ENCODE data around the gene ABCD1.
"Not testable (repeated sequence)": the region's sequence is repeated elsewhere in the genome, so short reads cannot be mapped to it uniquely, and the experiment has no call there.

The ABCD1 gene

GRCh38 chrX:153725832-153726285 is 1.2 kb downstream of the ABCD1 start:
- DNase-seq (ENCODE audit: low read depth in 1 of 2, low spot score in 1 of 2): no peak
- TF ChIP-seq JUND (IDR thresholded peaks at IDR 0.05; ENCODE audit: low read depth): no peak
- in situ Hi-C loops (cut with HindIII; ENCODE audit: low pct_unique_long_range_greater_than_20kb, low sequenced_read_pairs): no loop called here

- no peak for DNase-seq (ENCODE audit: low read depth in 1 of 2, low spot score in 1 of 2)
- in situ Hi-C loops (cut with HindIII; ENCODE audit: low pct_unique_long_range_greater_than_20kb, low sequenced_read_pairs): no loop called here
These were observed 1.8 kb downstream of the ABCD1 start for GRCh38 chrX:153726286-153727122.

DNA sequence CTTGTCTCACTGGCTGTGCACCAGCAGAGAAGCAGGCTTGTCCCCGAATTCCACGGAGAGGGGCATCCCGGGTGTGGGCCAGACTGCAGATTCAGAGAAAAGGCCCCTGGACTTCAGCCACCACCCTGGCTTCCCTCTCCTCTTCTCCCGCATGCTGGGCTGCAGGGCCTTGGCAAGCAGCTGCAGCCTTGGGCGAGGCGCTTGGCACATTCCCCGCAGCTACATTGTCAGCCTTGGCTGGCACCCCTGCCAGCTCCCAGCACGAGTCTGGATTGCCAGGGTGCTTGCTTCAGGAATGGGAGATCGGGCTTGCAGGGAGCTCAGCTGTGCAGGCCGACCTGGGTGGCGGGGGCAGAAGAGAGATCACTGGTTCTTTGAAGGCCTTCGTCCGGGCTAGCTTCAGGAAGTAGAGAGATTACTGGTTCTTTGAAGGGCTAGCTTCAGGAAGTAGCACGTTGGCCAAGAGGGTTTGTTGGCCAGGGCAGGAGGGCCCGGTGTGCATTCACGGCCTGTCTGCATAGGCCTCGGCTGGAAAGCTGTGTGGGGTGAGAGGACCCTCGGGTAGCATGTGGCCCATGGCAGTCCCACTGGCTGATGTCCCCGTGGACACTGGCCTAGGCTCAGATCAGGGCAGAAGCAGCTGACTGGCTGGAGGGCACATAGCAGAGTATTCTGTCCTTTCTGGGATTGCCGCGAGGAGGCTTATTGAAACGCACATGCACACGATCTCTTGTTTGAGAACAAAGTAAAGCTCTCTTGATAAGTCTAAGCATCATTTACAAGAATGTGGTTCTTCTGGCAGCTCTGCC is 2.7 kb downstream of the ABCD1 start:
- in situ Hi-C loops (cut with HindIII; ENCODE audit: low pct_unique_long_range_greater_than_20kb, low sequenced_read_pairs): no loop called here
- DNase-seq (ENCODE audit: low read depth in 1 of 2, low spot score in 1 of 2): peak; percentile 6 to 33
- no peak for TF ChIP-seq JUND (IDR thresholded peaks at IDR 0.05; ENCODE audit: low read depth)

More at GRCh38 chrX:153726286-153727122, 1.8 kb downstream of the ABCD1 start:
- TF ChIP-seq JUND (IDR thresholded peaks at IDR 0.05; ENCODE audit: low read depth): no peak

- no peak for DNase-seq (ENCODE audit: low read depth in 1 of 2, low spot score in 1 of 2)
- no peak for TF ChIP-seq JUND (IDR thresholded peaks at IDR 0.05; ENCODE audit: low read depth)
- in situ Hi-C loops (cut with HindIII; ENCODE audit: low pct_unique_long_range_greater_than_20kb, low sequenced_read_pairs): no loop called here
These were observed 3.4 kb downstream of the ABCD1 start for GRCh38 chrX:153728095-153728494.

GRCh38 chrX:153728951-153729631 is 4.4 kb downstream of the ABCD1 start:
- in situ Hi-C loops (cut with HindIII; ENCODE audit: low pct_unique_long_range_greater_than_20kb, low sequenced_read_pairs): no loop called here
- TF ChIP-seq JUND (IDR thresholded peaks at IDR 0.05; ENCODE audit: low read depth): no peak

DNA sequence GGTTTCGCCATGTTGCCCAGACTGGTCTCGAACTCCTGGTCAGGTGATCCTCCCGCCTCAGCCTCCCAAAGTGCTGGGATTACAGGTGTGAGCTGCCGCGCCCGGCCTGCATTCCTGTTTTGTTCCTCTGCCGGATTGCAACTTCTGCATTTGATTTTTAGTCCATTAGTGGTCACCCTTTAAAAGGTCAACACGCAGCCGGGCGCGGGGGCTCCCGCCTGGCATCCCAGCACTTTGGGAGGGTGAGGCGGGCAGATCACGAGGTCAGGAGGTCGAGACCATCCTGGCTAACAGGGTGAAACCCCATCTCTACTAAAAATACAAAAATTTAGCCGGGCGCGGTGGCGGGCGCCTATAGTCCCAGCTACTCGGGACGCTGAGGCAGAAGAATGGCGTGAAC is 5.5 kb downstream of the ABCD1 start:
- DNase-seq (ENCODE audit: low read depth in 1 of 2, low spot score in 1 of 2); in situ Hi-C loops (cut with HindIII; ENCODE audit: low pct_unique_long_range_greater_than_20kb, low sequenced_read_pairs): not testable (repeated sequence)

More at GRCh38 chrX:153728951-153729631, 4.4 kb downstream of the ABCD1 start:
- no peak for DNase-seq (ENCODE audit: low read depth in 1 of 2, low spot score in 1 of 2)

GRCh38 chrX:153731117-153731844 is 6.6 kb downstream of the ABCD1 start:
- DNase-seq (ENCODE audit: low read depth in 1 of 2, low spot score in 1 of 2): peak in 1 of 2 experiments; percentile 30
- in situ Hi-C loops (cut with HindIII; ENCODE audit: low pct_unique_long_range_greater_than_20kb, low sequenced_read_pairs): no loop called here
- TF ChIP-seq JUND (IDR thresholded peaks at IDR 0.05; ENCODE audit: low read depth): no peak

GRCh38 chrX:153731845-153732215 is 7.2 kb downstream of the ABCD1 start:
- in situ Hi-C loops (cut with HindIII; ENCODE audit: low pct_unique_long_range_greater_than_20kb, low sequenced_read_pairs): no loop called here
- no peak for TF ChIP-seq JUND (IDR thresholded peaks at IDR 0.05; ENCODE audit: low read depth)
- DNase-seq (ENCODE audit: low read depth in 1 of 2, low spot score in 1 of 2): no peak

DNA sequence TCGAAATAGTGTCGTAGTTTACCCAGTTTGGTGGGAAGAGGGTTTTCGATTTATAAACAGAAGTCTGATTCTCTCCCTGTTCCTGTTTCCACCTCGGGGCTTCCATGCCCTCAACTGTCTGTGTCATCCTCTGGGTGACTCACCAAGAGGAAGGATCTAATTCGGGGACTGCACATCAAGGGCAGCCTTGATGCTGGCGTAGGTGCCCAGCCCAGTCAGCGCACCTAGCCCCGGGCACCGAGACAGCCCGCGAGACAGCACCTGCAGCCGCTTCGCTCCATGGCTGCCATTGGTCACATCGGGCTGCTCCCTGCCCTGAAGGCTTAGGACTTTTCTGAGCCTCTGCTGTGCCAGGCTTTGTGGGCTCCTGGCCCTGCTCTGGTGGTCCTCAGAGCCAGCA is 7.7 kb downstream of the ABCD1 start:
- DNase-seq (ENCODE audit: low read depth in 1 of 2, low spot score in 1 of 2): no peak

DNA sequence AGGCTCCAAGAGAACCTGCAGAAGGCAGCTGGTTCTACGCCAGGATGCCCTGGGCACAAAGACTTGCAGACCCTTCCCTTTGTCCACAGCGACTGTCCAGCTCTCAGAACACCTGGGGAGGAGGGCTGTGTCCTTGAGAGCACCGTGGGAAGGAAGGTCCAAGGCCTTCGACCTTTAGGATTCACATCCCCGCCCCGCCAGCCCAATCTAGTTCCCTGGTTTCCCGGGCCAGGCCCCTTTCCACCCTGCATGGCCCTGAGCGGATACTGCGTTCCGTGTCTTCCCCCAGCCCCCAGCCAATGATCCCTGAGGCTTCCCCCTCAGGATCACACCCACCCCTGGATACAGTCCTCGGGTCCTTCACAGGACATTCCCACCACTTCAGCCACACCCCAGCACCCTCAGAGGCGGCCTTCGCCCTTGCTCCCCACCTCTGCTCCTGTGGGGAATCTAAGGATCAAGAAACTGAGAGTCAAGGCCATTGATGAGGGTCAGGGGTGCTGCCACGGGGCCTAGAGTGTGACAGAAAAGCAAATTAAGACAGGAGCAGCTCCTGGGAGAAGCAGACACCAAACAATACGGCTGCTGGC is 9.1 kb downstream of the ABCD1 start:
- in situ Hi-C loops (cut with HindIII; ENCODE audit: low pct_unique_long_range_greater_than_20kb, low sequenced_read_pairs): no loop called here

More for the DNA sequence above, 7.7 kb downstream of the ABCD1 start:
- in situ Hi-C loops (cut with HindIII; ENCODE audit: low pct_unique_long_range_greater_than_20kb, low sequenced_read_pairs): no loop called here
- TF ChIP-seq JUND (IDR thresholded peaks at IDR 0.05; ENCODE audit: low read depth): no peak

GRCh38 chrX:153734871-153735270 is 10.2 kb downstream of the ABCD1 start:
- TF ChIP-seq JUND (IDR thresholded peaks at IDR 0.05; ENCODE audit: low read depth): no peak
- in situ Hi-C loops (cut with HindIII; ENCODE audit: low pct_unique_long_range_greater_than_20kb, low sequenced_read_pairs): no loop called here
- no peak for DNase-seq (ENCODE audit: low read depth in 1 of 2, low spot score in 1 of 2)

More for the DNA sequence above, 9.1 kb downstream of the ABCD1 start:
- no peak for DNase-seq (ENCODE audit: low read depth in 1 of 2, low spot score in 1 of 2)
- no peak for TF ChIP-seq JUND (IDR thresholded peaks at IDR 0.05; ENCODE audit: low read depth)

GRCh38 chrX:153735274-153735673 is 10.6 kb downstream of the ABCD1 start:
- in situ Hi-C loops (cut with HindIII; ENCODE audit: low pct_unique_long_range_greater_than_20kb, low sequenced_read_pairs): no loop called here
- DNase-seq (ENCODE audit: low read depth in 1 of 2, low spot score in 1 of 2): no peak

More at GRCh38 chrX:153735274-153735673, 10.6 kb downstream of the ABCD1 start:
- no peak for TF ChIP-seq JUND (IDR thresholded peaks at IDR 0.05; ENCODE audit: low read depth)

Measured in T47D (cell line).